ENCODE measurements around the gene FOXF1. TPM values are rescaled to one million over a fixed set of nuclear protein-coding genes. Genes with fewer than 3 reads are reported as not detected.

The FOXF1 gene
- total RNA-seq, 1 donor from 2014 or later, result 0.69 TPM

- Mint-ChIP-seq H3K9me3 (ENCODE audit: unreplicated experiment) (no peaks in the 10 kb centered on the region), H3K4me1 (ENCODE audit: unreplicated experiment) (peaks cover 6% of the 10 kb centered on the region), H3K27ac (ENCODE audit: unreplicated experiment) (no peak overlapping the region), H3K4me3 (ENCODE audit: unreplicated experiment) (no peak overlapping the region), H3K36me3 (ENCODE audit: low read depth, unreplicated experiment) (no peaks in the 10 kb centered on the region), H3K27me3 (ENCODE audit: unreplicated experiment) (peaks cover 24% of the 10 kb centered on the region)
- TF ChIP-seq CTCF (IDR thresholded peaks at IDR 0.05; ENCODE audit: unreplicated experiment), result no peak
- DNase-seq (ENCODE audit: low spot score), result no peak
These were observed 15.6 kb upstream of the FOXF1 start for GRCh38 chr16:86494565-86495356.

GRCh38 chr16:86495357-86495701 lies 15.0 kb upstream of the FOXF1 start:
- Mint-ChIP-seq H3K36me3 (ENCODE audit: low read depth, unreplicated experiment) (no peaks in the 10 kb centered on the region), H3K27me3 (ENCODE audit: unreplicated experiment) (peaks cover 23% of the 10 kb centered on the region), H3K9me3 (ENCODE audit: unreplicated experiment) (no peaks in the 10 kb centered on the region), H3K27ac (ENCODE audit: unreplicated experiment) (no peak overlapping the region), H3K4me1 (ENCODE audit: unreplicated experiment) (peaks cover 6% of the 10 kb centered on the region), H3K4me3 (ENCODE audit: unreplicated experiment) (no peak overlapping the region)
- no peak for DNase-seq (ENCODE audit: low spot score)
- TF ChIP-seq CTCF (IDR thresholded peaks at IDR 0.05; ENCODE audit: unreplicated experiment), result no peak

- TF ChIP-seq CTCF (IDR thresholded peaks at IDR 0.05; ENCODE audit: unreplicated experiment), result no peak
- Mint-ChIP-seq H3K27ac (ENCODE audit: unreplicated experiment) (no peak overlapping the region), H3K36me3 (ENCODE audit: low read depth, unreplicated experiment) (no peaks in the 10 kb centered on the region), H3K9me3 (ENCODE audit: unreplicated experiment) (no peaks in the 10 kb centered on the region), H3K4me3 (ENCODE audit: unreplicated experiment) (no peak overlapping the region), H3K4me1 (ENCODE audit: unreplicated experiment) (peaks cover 6% of the 10 kb centered on the region), H3K27me3 (ENCODE audit: unreplicated experiment) (peaks cover 26% of the 10 kb centered on the region)
- DNase-seq (ENCODE audit: low spot score), result no peak
These were observed 14.5 kb upstream of the FOXF1 start for GRCh38 chr16:86495756-86496261.

- Mint-ChIP-seq H3K4me3 (ENCODE audit: unreplicated experiment) (no peak overlapping the region), H3K36me3 (ENCODE audit: low read depth, unreplicated experiment) (no peaks in the 10 kb centered on the region), H3K9me3 (ENCODE audit: unreplicated experiment) (no peaks in the 10 kb centered on the region), H3K4me1 (ENCODE audit: unreplicated experiment) (peaks cover 6% of the 10 kb centered on the region), H3K27me3 (ENCODE audit: unreplicated experiment) (peaks cover 31% of the 10 kb centered on the region), H3K27ac (ENCODE audit: unreplicated experiment) (no peak overlapping the region)
- TF ChIP-seq CTCF (IDR thresholded peaks at IDR 0.05; ENCODE audit: unreplicated experiment), result no peak
- DNase-seq (ENCODE audit: low spot score), result no peak
These were observed 13.9 kb upstream of the FOXF1 start for GRCh38 chr16:86496262-86496928.

GRCh38 chr16:86496929-86497461 lies 13.3 kb upstream of the FOXF1 start:
- Mint-ChIP-seq H3K9me3 (ENCODE audit: unreplicated experiment) (no peaks in the 10 kb centered on the region), H3K4me1 (ENCODE audit: unreplicated experiment) (peaks cover 8% of the 10 kb centered on the region), H3K27me3 (ENCODE audit: unreplicated experiment) (peaks cover 30% of the 10 kb centered on the region), H3K36me3 (ENCODE audit: low read depth, unreplicated experiment) (peaks cover 3% of the 10 kb centered on the region), H3K27ac (ENCODE audit: unreplicated experiment) (no peak overlapping the region), H3K4me3 (ENCODE audit: unreplicated experiment) (no peak overlapping the region)
- no peak for DNase-seq (ENCODE audit: low spot score)
- TF ChIP-seq CTCF (IDR thresholded peaks at IDR 0.05; ENCODE audit: unreplicated experiment), result no peak

Measured in endothelial cell (in vitro differentiated cells).